GM13977 (cell line): ENCODE measurements around the gene PTGES3.
A peak's percentile ranks its signal among the peaks of the same experiment; 100 is the strongest.

ENCODE experiments used
- DNase-seq: peaks from one replicate; pipeline ENCODE4 v3.0.0; 2012; ENCODE audit warnings: low spot score
- in situ Hi-C: fragments of 300-500 bp; cut with MboI; formaldehyde crosslinking; loops from one replicate; pipeline ENCODE4 v1.12.0; 2022; ENCODE audit warnings: low sequenced_read_pairs, low pct_unique_long_range_greater_than_20kb, mixed read lengths, inconsistent platforms; ENCODE audit not compliant: unreplicated experiment
- TF ChIP-seq, protein P1 (sequence below): IDR thresholded peaks from 2 replicates; pipeline ENCODE4 v1.5.1; 2012; ENCODE audit warnings: mild to moderate bottlenecking, control low read depth; ENCODE audit not compliant: insufficient read depth; ENCODE audit errors: extremely low read depth, missing control alignments

PTGES3 gene

DNA sequence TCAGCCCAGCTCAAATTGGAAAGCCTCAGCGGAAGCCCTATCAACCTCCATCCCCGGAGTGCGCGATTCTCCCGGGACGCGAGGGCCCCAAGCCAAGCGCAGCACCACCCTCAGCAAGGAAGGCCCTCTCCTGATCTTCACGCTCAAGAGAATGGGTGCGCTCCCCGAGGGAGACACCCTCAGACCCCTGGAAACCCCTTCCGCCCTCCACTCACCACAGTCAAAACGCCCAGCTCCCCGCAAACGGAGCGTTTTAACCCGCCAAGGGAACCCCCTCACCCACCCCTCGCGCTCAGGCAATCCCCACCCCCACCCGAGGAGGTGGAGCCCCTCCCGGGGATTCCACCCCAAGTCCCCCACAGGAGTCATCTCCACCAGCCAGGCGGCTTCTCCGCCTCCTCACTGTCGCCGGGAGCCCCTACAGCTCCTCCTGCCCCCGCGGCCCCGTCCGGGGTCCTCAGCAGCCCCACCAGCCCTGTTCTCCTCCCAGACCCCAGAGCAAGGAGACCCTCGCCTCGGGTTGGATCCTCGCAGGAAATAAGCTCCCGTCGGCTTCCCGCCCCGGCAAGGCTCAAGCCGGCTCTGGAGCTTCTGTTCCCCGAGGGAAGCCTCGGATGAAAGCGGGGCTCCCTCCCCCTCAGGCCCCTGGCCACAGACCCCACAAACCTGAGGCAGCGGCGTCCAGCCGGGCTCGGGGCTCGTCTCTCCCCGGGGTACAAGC is 58.5 kb downstream of the PTGES3 start:
- TF ChIP-seq, protein P1, sequence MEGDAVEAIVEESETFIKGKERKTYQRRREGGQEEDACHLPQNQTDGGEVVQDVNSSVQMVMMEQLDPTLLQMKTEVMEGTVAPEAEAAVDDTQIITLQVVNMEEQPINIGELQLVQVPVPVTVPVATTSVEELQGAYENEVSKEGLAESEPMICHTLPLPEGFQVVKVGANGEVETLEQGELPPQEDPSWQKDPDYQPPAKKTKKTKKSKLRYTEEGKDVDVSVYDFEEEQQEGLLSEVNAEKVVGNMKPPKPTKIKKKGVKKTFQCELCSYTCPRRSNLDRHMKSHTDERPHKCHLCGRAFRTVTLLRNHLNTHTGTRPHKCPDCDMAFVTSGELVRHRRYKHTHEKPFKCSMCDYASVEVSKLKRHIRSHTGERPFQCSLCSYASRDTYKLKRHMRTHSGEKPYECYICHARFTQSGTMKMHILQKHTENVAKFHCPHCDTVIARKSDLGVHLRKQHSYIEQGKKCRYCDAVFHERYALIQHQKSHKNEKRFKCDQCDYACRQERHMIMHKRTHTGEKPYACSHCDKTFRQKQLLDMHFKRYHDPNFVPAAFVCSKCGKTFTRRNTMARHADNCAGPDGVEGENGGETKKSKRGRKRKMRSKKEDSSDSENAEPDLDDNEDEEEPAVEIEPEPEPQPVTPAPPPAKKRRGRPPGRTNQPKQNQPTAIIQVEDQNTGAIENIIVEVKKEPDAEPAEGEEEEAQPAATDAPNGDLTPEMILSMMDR, result no peak
- peak; percentile 65 for DNase-seq
- in situ Hi-C loops, result no loop called here

DNA sequence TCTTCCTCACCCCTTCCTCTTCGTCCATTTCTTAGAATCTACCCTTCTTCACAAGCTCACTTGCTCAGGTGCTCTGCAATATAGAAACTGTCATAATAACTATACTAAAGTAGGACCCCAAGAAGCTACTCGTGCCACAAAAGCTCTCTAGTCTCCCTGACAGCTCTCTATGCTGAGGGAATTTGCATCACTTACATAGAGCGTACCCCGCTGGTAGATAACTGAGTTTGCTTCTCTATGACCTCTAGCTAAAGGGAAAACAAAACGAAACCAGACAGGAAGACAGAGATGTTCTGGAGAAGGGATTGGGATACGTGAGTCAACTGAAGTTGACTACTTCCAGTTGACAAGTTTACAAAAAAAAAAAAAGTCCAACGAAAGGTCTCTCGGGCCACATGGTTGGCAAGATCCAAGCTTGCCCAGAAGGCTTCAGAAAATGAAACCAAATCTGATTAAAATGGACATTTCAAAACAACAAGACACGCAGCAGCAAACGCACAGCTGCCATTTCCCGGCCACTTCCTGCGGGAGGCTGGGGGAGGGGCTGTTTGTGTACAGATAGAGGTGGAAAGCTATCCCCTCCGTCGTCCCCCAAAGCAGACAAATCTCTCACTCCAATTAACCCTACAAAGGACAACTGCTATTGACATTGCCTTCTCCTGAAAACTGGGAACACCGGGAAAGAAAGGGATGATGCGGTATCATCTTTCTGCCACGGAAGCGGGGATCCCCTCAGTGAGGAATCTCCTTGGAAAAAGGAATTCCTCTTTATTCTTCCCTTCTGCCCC is 59.2 kb downstream of the PTGES3 start:
- in situ Hi-C loops, result no loop called here
- TF ChIP-seq, protein P1, result no peak
- DNase-seq, result peak; percentile 58

DNA sequence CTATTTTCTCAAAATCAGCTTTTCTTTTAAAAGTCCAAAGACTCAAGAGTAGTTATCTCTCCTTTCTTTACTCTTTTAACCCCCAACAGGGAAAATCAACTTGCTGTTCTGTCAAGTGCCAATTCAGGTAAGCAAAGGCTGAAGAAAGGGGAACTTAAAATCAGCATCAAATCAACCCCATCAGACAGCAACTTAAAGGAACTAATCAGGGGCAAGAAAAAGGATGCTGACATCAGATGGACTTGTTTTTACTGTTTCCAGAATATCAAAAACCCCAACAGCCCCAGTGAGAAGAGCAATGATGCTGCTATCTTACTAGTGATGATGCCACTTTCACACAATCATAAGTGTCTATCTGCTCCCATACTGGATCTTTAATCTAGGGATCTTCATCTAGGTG is 61.4 kb downstream of the PTGES3 start:
- DNase-seq, result no peak
- in situ Hi-C loops, result no loop called here
- TF ChIP-seq, protein P1, result no peak

DNA sequence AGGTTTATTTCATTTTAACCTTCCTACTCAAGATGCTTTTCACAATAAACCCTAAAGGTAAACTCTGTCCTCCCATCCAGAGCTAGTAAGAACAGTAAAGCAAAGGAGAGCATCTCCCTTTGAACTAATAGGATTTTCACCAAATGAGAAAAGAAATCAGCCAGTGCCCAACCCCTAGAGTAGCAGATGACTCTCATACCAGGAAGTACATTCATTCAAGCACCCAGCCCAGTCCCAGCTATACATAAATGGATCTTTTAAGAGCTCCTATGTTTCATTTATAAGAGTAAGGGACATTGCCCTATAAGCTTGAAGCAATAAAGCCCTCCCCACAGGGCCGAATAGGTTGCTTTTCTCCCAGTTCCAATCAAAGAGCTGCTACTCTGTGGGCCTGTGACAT is 65.5 kb downstream of the PTGES3 start:
- TF ChIP-seq, protein P1, result no peak
- DNase-seq, result no peak
- in situ Hi-C loops, result no loop called here

DNA sequence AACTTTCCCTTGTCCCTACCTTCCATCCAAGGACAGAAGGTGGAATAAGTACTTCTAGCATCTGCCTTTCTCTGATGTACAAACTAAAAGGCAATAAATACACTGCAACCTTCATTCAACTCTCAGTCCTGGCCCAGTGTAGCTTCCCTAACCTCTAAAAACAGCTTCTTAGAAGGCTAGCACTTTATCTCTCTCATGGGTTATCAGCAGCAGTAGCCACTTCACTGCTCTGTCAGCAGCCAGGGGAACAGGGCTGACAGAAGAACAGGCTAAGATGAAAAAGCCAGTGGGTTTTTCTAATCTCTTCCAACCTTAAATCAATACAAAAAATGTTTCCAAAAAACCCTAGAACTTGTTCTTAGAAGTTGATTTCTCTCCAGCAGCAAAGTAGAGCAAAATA is 71.2 kb downstream of the PTGES3 start:
- DNase-seq, result no peak
- TF ChIP-seq, protein P1, result no peak
- in situ Hi-C loops, result no loop called here

DNA sequence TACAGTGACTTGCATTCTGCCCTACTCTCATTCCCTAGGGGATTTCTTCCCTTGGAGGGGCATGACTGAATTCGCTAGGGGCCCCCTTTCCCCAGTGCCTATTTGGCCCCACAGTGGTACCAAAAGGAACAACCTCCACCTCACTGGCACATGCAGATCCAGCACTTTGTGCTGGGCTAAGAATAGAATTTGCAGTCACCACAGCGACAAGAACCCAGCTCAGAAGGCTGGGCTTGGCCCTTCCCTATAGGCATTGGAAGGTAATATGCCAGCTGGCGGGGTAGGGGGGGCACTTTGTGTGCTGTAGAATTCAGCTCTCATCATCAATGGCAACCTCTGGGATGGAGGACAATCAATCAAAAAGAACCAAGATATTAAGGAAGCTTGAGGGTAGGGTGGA is 71.8 kb downstream of the PTGES3 start:
- in situ Hi-C loops, result no loop called here
- no peak for DNase-seq
- TF ChIP-seq, protein P1, result no peak
